ENCODE results near the gene VSX2.

The VSX2 gene

GRCh38 chr14:74205882-74206281 lies 33.4 kb upstream of the VSX2 start:
- H4K20me1 ChIP-seq = no peaks in the 10 kb centered on the region
- no peak for TF ChIP-seq Cebpa-rat (IDR thresholded peaks at IDR 0.05)
- no peaks in the 10 kb centered on the region for H3K27me3 ChIP-seq
- peaks cover 0 to 11% (median 0%) of the 10 kb centered on the region in 11 experiments; a peak in 4 of 22 replicates for H3K36me3 ChIP-seq
- H3K4me1 ChIP-seq = peaks cover 0 to 4% (median 0%) of the 10 kb centered on the region in 10 experiments; a peak in 2 of 20 replicates
- no peak overlapping the region for H3K27ac ChIP-seq
- no peaks in the 10 kb centered on the region for H3K9me3 ChIP-seq (replicated peaks in 1 of 11)
- no peak overlapping the region for H3K4me3 ChIP-seq
- H3K9ac ChIP-seq = no peak overlapping the region
- H3K4me2 ChIP-seq = no peak overlapping the region

GRCh38 chr14:74207943-74208342 lies 31.3 kb upstream of the VSX2 start:
- Histone ChIP-seq H3K27ac (no peak overlapping the region), H4K20me1 (no peaks in the 10 kb centered on the region), H3K9me3 (replicated peaks in 1 of 11) (no peaks in the 10 kb centered on the region), H3K9ac (no peak overlapping the region), H3K4me3 (no peak overlapping the region), H3K4me2 (no peak overlapping the region), H3K4me1 (peaks cover 0 to 4% (median 0%) of the 10 kb centered on the region in 10 experiments; a peak in 2 of 20 replicates), H3K27me3 (no peaks in the 10 kb centered on the region), H3K36me3 (peaks cover 0 to 7% (median 0%) of the 10 kb centered on the region in 11 experiments; a peak in 4 of 22 replicates)
- no peak for TF ChIP-seq Cebpa-rat (IDR thresholded peaks at IDR 0.05)

GRCh38 chr14:74208642-74209041 lies 30.6 kb upstream of the VSX2 start:
- H3K36me3 ChIP-seq = peaks cover 0 to under 1% (median 0%) of the 10 kb centered on the region in 11 experiments; a peak in 1 of 22 replicates
- H3K4me2 ChIP-seq = no peak overlapping the region
- no peaks in the 10 kb centered on the region for H4K20me1 ChIP-seq
- H3K27me3 ChIP-seq = no peaks in the 10 kb centered on the region
- H3K27ac ChIP-seq = no peak overlapping the region
- H3K4me3 ChIP-seq = no peak overlapping the region
- no peak for TF ChIP-seq Cebpa-rat (IDR thresholded peaks at IDR 0.05)
- H3K9ac ChIP-seq = no peak overlapping the region
- H3K9me3 ChIP-seq (replicated peaks in 1 of 11) = no peaks in the 10 kb centered on the region
- peaks cover 0 to 4% (median 0%) of the 10 kb centered on the region in 10 experiments; a peak in 2 of 20 replicates for H3K4me1 ChIP-seq

GRCh38 chr14:74211945-74212580 lies 27.2 kb upstream of the VSX2 start:
- no peak overlapping the region for H3K27ac ChIP-seq
- no peak for TF ChIP-seq Cebpa-rat (IDR thresholded peaks at IDR 0.05)
- no peak overlapping the region for H3K9ac ChIP-seq
- no peak overlapping the region for H3K4me3 ChIP-seq
- H3K4me2 ChIP-seq = no peak overlapping the region
- H3K36me3 ChIP-seq = no peaks in the 10 kb centered on the region
- H4K20me1 ChIP-seq = 0 out of 22 replicates have a peak, but pooled peaks cover 0 to 5% (median 0%) of the 10 kb centered on the region in 11 experiments
- no peaks in the 10 kb centered on the region for H3K9me3 ChIP-seq (replicated peaks in 1 of 11)
- no peaks in the 10 kb centered on the region for H3K4me1 ChIP-seq
- H3K27me3 ChIP-seq = no peaks in the 10 kb centered on the region

- Histone ChIP-seq H3K9ac (no peak overlapping the region), H3K4me2 (no peak overlapping the region), H3K9me3 (replicated peaks in 1 of 11) (no peaks in the 10 kb centered on the region), H3K4me3 (no peak overlapping the region), H3K27ac (no peak overlapping the region), H4K20me1 (peaks cover 0 to 5% (median 0%) of the 10 kb centered on the region in 11 experiments; a peak in 1 of 22 replicates), H3K4me1 (peaks cover 0 to 5% (median 0%) of the 10 kb centered on the region in 10 experiments; a peak in 4 of 20 replicates), H3K27me3 (peaks cover 0 to 5% (median 0%) of the 10 kb centered on the region in 11 experiments; a peak in 1 of 22 replicates), H3K36me3 (no peaks in the 10 kb centered on the region)
- TF ChIP-seq Cebpa-rat (IDR thresholded peaks at IDR 0.05) = no peak
Observed at GRCh38 chr14:74213907-74214803, 25.1 kb upstream of the VSX2 start.

GRCh38 chr14:74216671-74217070 lies 22.6 kb upstream of the VSX2 start:
- no peaks in the 10 kb centered on the region for H3K36me3 ChIP-seq
- H3K27ac ChIP-seq = no peak overlapping the region
- peaks cover 0 to 5% (median 0%) of the 10 kb centered on the region in 11 experiments; a peak in 1 of 22 replicates for H3K27me3 ChIP-seq
- H3K4me1 ChIP-seq = peaks cover 0 to 5% (median 0%) of the 10 kb centered on the region in 10 experiments; a peak in 4 of 20 replicates
- no peak overlapping the region for H3K9ac ChIP-seq
- no peak overlapping the region for H3K4me3 ChIP-seq
- H3K4me2 ChIP-seq = no peak overlapping the region
- TF ChIP-seq Cebpa-rat (IDR thresholded peaks at IDR 0.05) = no peak
- no peaks in the 10 kb centered on the region for H3K9me3 ChIP-seq (replicated peaks in 1 of 11)
- peaks cover 0 to 5% (median 0%) of the 10 kb centered on the region in 11 experiments; a peak in 2 of 22 replicates for H4K20me1 ChIP-seq

- no peaks in the 10 kb centered on the region for H3K9me3 ChIP-seq (replicated peaks in 1 of 11)
- 0 out of 22 replicates have a peak overlapping the region, but pooled peaks of 1 of the 11 experiments have one; percentile 23 for H3K9ac ChIP-seq
- peaks cover 0 to 5% (median 0%) of the 10 kb centered on the region in 11 experiments; a peak in 2 of 22 replicates for H4K20me1 ChIP-seq
- peaks cover 0 to 5% (median 0%) of the 10 kb centered on the region in 10 experiments; a peak in 4 of 20 replicates for H3K4me1 ChIP-seq
- H3K4me2 ChIP-seq = peak overlapping the region; percentile 43 to 92 (median 63)
- H3K27me3 ChIP-seq = peaks cover 0 to 5% (median 0%) of the 10 kb centered on the region in 11 experiments; a peak in 1 of 22 replicates
- no peak for TF ChIP-seq Cebpa-rat (IDR thresholded peaks at IDR 0.05)
- peak overlapping the region in 2 of 10 experiments; percentile 20 to 28; a peak in 2 of 20 replicates for H3K4me3 ChIP-seq
- H3K27ac ChIP-seq = no peak overlapping the region
- no peaks in the 10 kb centered on the region for H3K36me3 ChIP-seq
Observed at GRCh38 chr14:74217672-74218448, 21.4 kb upstream of the VSX2 start.

GRCh38 chr14:74218462-74218861 lies 20.8 kb upstream of the VSX2 start:
- no peak for TF ChIP-seq Cebpa-rat (IDR thresholded peaks at IDR 0.05)
- no peak overlapping the region for H3K27ac ChIP-seq
- H3K4me2 ChIP-seq = no peak overlapping the region
- no peak overlapping the region for H3K9ac ChIP-seq
- peaks cover 0 to 5% (median 0%) of the 10 kb centered on the region in 10 experiments; a peak in 4 of 20 replicates for H3K4me1 ChIP-seq
- H3K36me3 ChIP-seq = no peaks in the 10 kb centered on the region
- no peaks in the 10 kb centered on the region for H3K9me3 ChIP-seq (replicated peaks in 1 of 11)
- H3K4me3 ChIP-seq = no peak overlapping the region
- H4K20me1 ChIP-seq = peaks cover 0 to 5% (median 0%) of the 10 kb centered on the region in 11 experiments; a peak in 2 of 22 replicates
- peaks cover 0 to 5% (median 0%) of the 10 kb centered on the region in 11 experiments; a peak in 1 of 22 replicates for H3K27me3 ChIP-seq
